Astrocyte (in vitro differentiated cells and primary cell): ENCODE results near the gene TMEM217. TPM values are rescaled to one million over a fixed set of nuclear protein-coding genes. Genes with fewer than 3 reads are reported as not detected.

Experiments
- DNase-seq: peaks from one replicate; pipeline ENCODE4 v3.0.0-alpha.2; 2010; ENCODE audit warnings: low read depth
- FAIRE-seq: peaks from 2 replicates; lab custom pipeline; 2011; peaks lifted over from hg19 to GRCh38; lab: Jason Lieb, UNC
- H2AFZ ChIP-seq: 2 replicates; pipeline ENCODE4 v1.6.0; 2012; ENCODE audit warnings: low read depth, low read length, inconsistent platforms
- H3K27ac ChIP-seq: 2 replicates; pipeline ENCODE4 v1.5.1; 2011; ENCODE audit warnings: low read depth, low read length, inconsistent platforms
- H3K27me3 ChIP-seq: 2 replicates; pipeline ENCODE4 v1.6.0; 2011; ENCODE audit warnings: low read length, inconsistent platforms; ENCODE audit not compliant: insufficient read depth
- H3K36me3 ChIP-seq: 2 replicates; pipeline ENCODE4 v1.5.1; 2011; ENCODE audit warnings: low read length, inconsistent platforms; ENCODE audit not compliant: insufficient read depth
- H3K4me1 ChIP-seq: 2 replicates; pipeline ENCODE4 v1.5.1; 2011; ENCODE audit warnings: low read length, inconsistent platforms; ENCODE audit not compliant: insufficient read depth
- H3K4me2 ChIP-seq: 2 replicates; pipeline ENCODE4 v1.6.0; 2012; ENCODE audit warnings: low read length, inconsistent platforms
- H3K4me3 ChIP-seq: 2 replicates; pipeline ENCODE4 v1.5.1; 2011; ENCODE audit warnings: low read depth, mild to moderate bottlenecking, low read length, inconsistent platforms; ENCODE audit not compliant: insufficient read depth
- H3K79me2 ChIP-seq: 2 replicates; pipeline ENCODE4 v1.6.0; 2012; ENCODE audit warnings: mild to moderate bottlenecking, low read length, inconsistent platforms; ENCODE audit not compliant: insufficient read depth
- H3K9ac ChIP-seq: 2 replicates; pipeline ENCODE4 v1.6.0; 2012; ENCODE audit warnings: mild to moderate bottlenecking, low read length, inconsistent platforms
- H3K9me3 ChIP-seq: 2 replicates; pipeline ENCODE4 v1.5.1; 2012; ENCODE audit warnings: low read depth, mild to moderate bottlenecking, low read length, inconsistent platforms; ENCODE audit not compliant: insufficient read depth
- H4K20me1 ChIP-seq: 2 replicates; pipeline ENCODE4 v1.6.0; 2012; ENCODE audit warnings: low read length, inconsistent platforms; ENCODE audit not compliant: insufficient read depth
- H3K27ac Mint-ChIP-seq: one replicate; pipeline ENCODE4 v1.8.0; 2021; ENCODE audit warnings: mild to moderate bottlenecking, mixed read lengths; ENCODE audit not compliant: unreplicated experiment
- H3K27me3 Mint-ChIP-seq: one replicate; pipeline ENCODE4 v1.8.0; 2021; ENCODE audit warnings: low read depth, mixed read lengths; ENCODE audit not compliant: unreplicated experiment
- H3K36me3 Mint-ChIP-seq: one replicate; pipeline ENCODE4 v1.8.0; 2021; ENCODE audit warnings: low read depth, mixed read lengths; ENCODE audit not compliant: unreplicated experiment
- H3K4me1 Mint-ChIP-seq: one replicate; pipeline ENCODE4 v1.8.0; 2021; ENCODE audit warnings: low read depth, mixed read lengths; ENCODE audit not compliant: unreplicated experiment
- H3K4me3 Mint-ChIP-seq: one replicate; pipeline ENCODE4 v1.8.0; 2021; ENCODE audit warnings: mild to moderate bottlenecking, moderate library complexity, mixed read lengths; ENCODE audit not compliant: unreplicated experiment
- H3K9me3 Mint-ChIP-seq: one replicate; pipeline ENCODE4 v1.8.0; 2021; ENCODE audit warnings: mild to moderate bottlenecking, mixed read lengths; ENCODE audit not compliant: unreplicated experiment
- CTCF ChIP-seq: IDR thresholded peaks from 2 replicates; pipeline ENCODE4 v1.5.1; 2011; ENCODE audit warnings: low read depth, mild to moderate bottlenecking, inconsistent platforms, low read length, moderate library complexity; ENCODE audit not compliant: insufficient read depth
- EZH2 ChIP-seq: IDR thresholded peaks from 2 replicates; pipeline ENCODE4 v1.6.1; 2012; ENCODE audit warnings: mild to moderate bottlenecking, low read length, inconsistent platforms; ENCODE audit not compliant: insufficient read depth
- total RNA-seq: library from RNA; stranded (reverse); gene quantifications from 2 replicates; pipeline ENCODE4 v1.2.1, GENCODE V29; 2021

Gene TMEM217
- total RNA-seq, 1 donor from 2014 or later: 7.3 TPM

- Mint-ChIP-seq H3K27me3 (no peaks in the 10 kb centered on the region), H3K36me3 (no peaks in the 10 kb centered on the region), H3K27ac (no peak overlapping the region), H3K9me3 (no peaks in the 10 kb centered on the region), H3K4me1 (peaks cover 5% of the 10 kb centered on the region), H3K4me3 (no peak overlapping the region)
- no peaks in the 10 kb centered on the region for H4K20me1 ChIP-seq
- no peaks in the 10 kb centered on the region for H3K9me3 ChIP-seq
- no peaks in the 10 kb centered on the region for H3K79me2 ChIP-seq
- no peak for FAIRE-seq
- H3K27ac ChIP-seq: no peak overlapping the region
- H3K4me3 ChIP-seq: no peak overlapping the region
- H3K36me3 ChIP-seq: no peaks in the 10 kb centered on the region
- H3K9ac ChIP-seq: no peak overlapping the region
- no peak overlapping the region for H2AFZ ChIP-seq
- no peak overlapping the region for H3K4me2 ChIP-seq
- DNase-seq: no peak
- no peaks in the 10 kb centered on the region for H3K27me3 ChIP-seq
- H3K4me1 ChIP-seq: peaks cover 6% of the 10 kb centered on the region
- TF ChIP-seq CTCF: no peak
- no peak for TF ChIP-seq EZH2
Observed at GRCh38 chr6:37225350-37226169, 32.4 kb downstream of the TMEM217 start.

DNA sequence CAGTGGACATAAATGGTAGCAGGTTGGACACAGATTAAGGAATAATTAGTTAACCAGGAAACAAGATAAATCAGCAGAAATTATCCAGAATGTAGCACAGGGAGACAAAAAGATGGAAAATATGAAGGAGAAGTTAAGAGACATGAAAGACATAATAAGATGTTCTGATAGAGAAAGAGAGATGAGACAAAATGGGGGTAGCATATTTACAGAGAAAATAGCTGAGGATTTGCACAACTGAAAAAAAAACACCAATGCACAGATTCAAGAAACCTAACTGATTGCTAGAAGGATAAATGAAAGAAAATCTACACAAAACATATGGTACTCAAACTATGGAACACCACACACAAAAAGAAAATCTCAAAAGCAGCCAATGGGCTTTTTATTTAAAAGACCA is 35.0 kb downstream of the TMEM217 start:
- no peaks in the 10 kb centered on the region for H4K20me1 ChIP-seq
- FAIRE-seq: no peak
- DNase-seq: no peak
- peaks cover 5% of the 10 kb centered on the region for H3K4me1 Mint-ChIP-seq
- peak overlapping the region; percentile 92 for H2AFZ ChIP-seq
- no peaks in the 10 kb centered on the region for H3K9me3 Mint-ChIP-seq
- H3K4me3 ChIP-seq: peak overlapping the region; percentile 66
- no peaks in the 10 kb centered on the region for H3K27me3 ChIP-seq
- H3K4me3 Mint-ChIP-seq: peak overlapping the region; percentile 82
- H3K79me2 ChIP-seq: no peaks in the 10 kb centered on the region
- peaks cover 6% of the 10 kb centered on the region for H3K4me1 ChIP-seq
- no peaks in the 10 kb centered on the region for H3K27me3 Mint-ChIP-seq
- H3K9ac ChIP-seq: peak overlapping the region; percentile 45
- H3K36me3 Mint-ChIP-seq: no peaks in the 10 kb centered on the region
- no peak overlapping the region for H3K27ac Mint-ChIP-seq
- TF ChIP-seq EZH2 (no peak), CTCF (no peak)
- H3K36me3 ChIP-seq: no peaks in the 10 kb centered on the region
- H3K9me3 ChIP-seq: no peaks in the 10 kb centered on the region
- H3K27ac ChIP-seq: no peak overlapping the region
- peak overlapping the region; percentile 91 for H3K4me2 ChIP-seq
